Endothelial cell of umbilical vein (primary cell): ENCODE results near the gene LDLRAD4. TPM values are rescaled to one million over a fixed set of nuclear protein-coding genes. Genes with fewer than 3 reads are reported as not detected.

ENCODE experiments used
- BruUV-seq: library from RNA; stranded (reverse); fragments of 400-500 nt; replicated peaks from 2 replicates; lab custom pipeline; 2021; lab: Mats Ljungman, UMichigan
- CTCF ChIA-PET: fragments of 300-600, 350-600 bp; sonication (Branson Sonifier 250); formaldehyde crosslinking; loops from one replicate; lab custom pipeline; 2021; ENCODE audit warnings: antibody characterized with exemption, inconsistent platforms; lab: Charles Lee
- POLR2A ChIA-PET: fragments of 300-600, 350-600 bp; sonication (Branson Sonifier 250); formaldehyde crosslinking; loops from one replicate; lab custom pipeline; 2021; ENCODE audit warnings: antibody characterized with exemption, inconsistent platforms; lab: Charles Lee
- DNase-seq: peaks from one replicate; pipeline ENCODE4 v3.0.0-alpha.2; 2011; ENCODE audit warnings: low read depth, low spot score
- FAIRE-seq: peaks from 2 replicates; lab custom pipeline; 2011; peaks lifted over from hg19 to GRCh38; lab: Jason Lieb, UNC
- H2AFZ ChIP-seq: 2 replicates; pipeline ENCODE4 v1.6.0; 2012; ENCODE audit warnings: low read depth, low read length, control low read depth, inconsistent platforms
- H3K27ac ChIP-seq: 2 replicates; pipeline ENCODE4 v1.5.1; 2011; ENCODE audit warnings: low read depth, mild to moderate bottlenecking, control low read depth, low read length, moderate library complexity; ENCODE audit not compliant: insufficient read depth
- H3K27me3 ChIP-seq, 2 experiments: 2 replicates each; pipeline versions ENCODE4 v1.6.0 to v1.6.1; 2011; ENCODE audit warnings: low read length in 2 of 2, mixed read lengths in 1 of 2; ENCODE audit not compliant: control insufficient read depth in 2 of 2, insufficient read depth in 2 of 2
- H3K36me3 ChIP-seq, 2 experiments: 2 replicates in 1 of 2; 3 replicates in 1 of 2; pipeline ENCODE4 v1.5.1; 2011; ENCODE audit warnings: low read length in 2 of 2, mild to moderate bottlenecking in 1 of 2, moderate library complexity in 1 of 2; ENCODE audit not compliant: control insufficient read depth in 2 of 2, insufficient read depth in 2 of 2; ENCODE audit errors: extremely low read depth in 1 of 2
- H3K4me1 ChIP-seq: 3 replicates; pipeline ENCODE4 v1.5.1; 2011; ENCODE audit warnings: mild to moderate bottlenecking, low read length; ENCODE audit not compliant: control insufficient read depth, insufficient read depth; ENCODE audit errors: extremely low read depth
- H3K4me2 ChIP-seq: 2 replicates; pipeline ENCODE4 v1.6.1; 2011; ENCODE audit warnings: low read length, control low read depth, mixed read lengths; ENCODE audit not compliant: insufficient read depth
- H3K4me3 ChIP-seq, 3 experiments: fragments of 200-600 bp in 1 of 3; sonication (generic), shearing (Covaris generic) in 1 of 3; replicated peaks in 1 of 3; 2 replicates each; pipeline ENCODE4 v1.5.1; 2011 to 2016; ENCODE audit warnings: control low read depth in 3 of 3, low read length in 3 of 3, mild to moderate bottlenecking in 2 of 3, inconsistent platforms in 1 of 3, low read depth in 1 of 3, moderate library complexity in 1 of 3; ENCODE audit not compliant: insufficient read depth in 1 of 3
- H3K79me2 ChIP-seq: 2 replicates; pipeline ENCODE4 v1.6.0; 2012; ENCODE audit warnings: low read length, inconsistent platforms; ENCODE audit not compliant: control insufficient read depth, insufficient read depth
- H3K9ac ChIP-seq: replicated peaks from 2 replicates; pipeline ENCODE3; 2011; ENCODE audit warnings: low read length, control low read depth; ENCODE audit not compliant: insufficient read depth; ENCODE audit errors: extremely low read depth
- H3K9me1 ChIP-seq: replicated peaks from 3 replicates; pipeline ENCODE4 v1.6.0; 2011; ENCODE audit warnings: mild to moderate bottlenecking, low read length; ENCODE audit not compliant: control insufficient read depth, insufficient read depth; ENCODE audit errors: extremely low read depth
- H3K9me3 ChIP-seq: replicated peaks from 2 replicates; pipeline ENCODE4 v1.5.1; 2012; ENCODE audit warnings: low read length, inconsistent platforms; ENCODE audit not compliant: control insufficient read depth, insufficient read depth
- H4K20me1 ChIP-seq: replicated peaks from 2 replicates; pipeline ENCODE3; 2011; ENCODE audit warnings: mild to moderate bottlenecking, low read length; ENCODE audit not compliant: control insufficient read depth, insufficient read depth; ENCODE audit errors: extremely low read depth
- CTCF ChIP-seq, 2 donors: IDR thresholded peaks; 1 replicate in 1 of 2; 2 replicates in 1 of 2; pipeline ENCODE4 v1.5.1; 2011; ENCODE audit warnings: low read length in 2 of 2, mild to moderate bottlenecking in 2 of 2, moderate library complexity in 2 of 2, control low read depth in 1 of 2, inconsistent platforms in 1 of 2, low read depth in 1 of 2; ENCODE audit not compliant: insufficient read depth in 1 of 2; ENCODE audit errors: extremely low read depth in 1 of 2
- EZH2 ChIP-seq: IDR thresholded peaks from 2 replicates; pipeline ENCODE4 v1.6.1; 2012; ENCODE audit warnings: borderline replicate concordance, low read depth, mild to moderate bottlenecking, moderate library complexity, low read length, inconsistent platforms; ENCODE audit not compliant: severe bottlenecking
- FOS ChIP-seq: IDR thresholded peaks from 2 replicates; pipeline ENCODE4 v1.6.1; 2011; ENCODE audit warnings: mild to moderate bottlenecking, low read length, moderate library complexity, borderline replicate concordance; ENCODE audit not compliant: insufficient read depth
- GATA2 ChIP-seq: IDR thresholded peaks from 2 replicates; pipeline ENCODE4 v1.7.0; 2011; ENCODE audit warnings: low read depth, mild to moderate bottlenecking, moderate library complexity, mixed read lengths, low read length; ENCODE audit not compliant: insufficient read length, insufficient read depth
- JUN ChIP-seq: IDR thresholded peaks from 2 replicates; pipeline ENCODE4 v1.6.1; 2011; ENCODE audit warnings: borderline replicate concordance, low read depth; ENCODE audit not compliant: insufficient read length, insufficient read depth
- MYC ChIP-seq: IDR thresholded peaks from one replicate; pipeline ENCODE4 v1.6.1; 2011; ENCODE audit warnings: mild to moderate bottlenecking, low read depth, low read length
- POLR2A ChIP-seq: IDR thresholded peaks from 2 replicates; pipeline ENCODE4 v1.6.1; 2012; ENCODE audit warnings: low read depth, mild to moderate bottlenecking, control low read depth, low read length
- POLR2AphosphoS5 ChIP-seq: IDR thresholded peaks from 2 replicates; pipeline ENCODE4 v1.6.1; 2012; ENCODE audit warnings: low read depth, mild to moderate bottlenecking, control low read depth, low read length, moderate library complexity; ENCODE audit not compliant: insufficient read depth
- dilution Hi-C: fragments of 300-500 bp; cut with MboI; formaldehyde crosslinking; loops from one replicate; pipeline ENCODE4 v1.15.0; 2019; ENCODE audit warnings: low sequenced_read_pairs; ENCODE audit not compliant: extremely low pct_ligation_motif_present
- intact Hi-C: fragments of 100-400 bp; cut with micrococcal nuclease; formaldehyde crosslinking; loops from one replicate; pipeline ENCODE4 v1.10.0; 2022
- polyA plus RNA-seq, 4 experiments: library from polyadenylated mRNA; depleted of rRNA in 3 of 4; stranded (reverse) in 3 of 4; unstranded in 1 of 4; fragments of >200 nt; gene quantifications; 2 replicates each; pipeline versions ENCODE4 v1.2.1 to v1.2.3, GENCODE V29; 2011 to 2012; ENCODE audit warnings: missing spikeins in 1 of 4
- total RNA-seq: library from RNA; stranded (reverse); gene quantifications from 2 replicates; pipeline ENCODE4 v1.2.3, GENCODE V29; 2021
- TF ChIP-seq, protein P1 (sequence below): IDR thresholded peaks from 2 replicates; pipeline ENCODE4 v1.6.1; 2011; ENCODE audit not compliant: insufficient read depth, insufficient read length

Gene LDLRAD4
- total and polyA plus RNA-seq, 2 donors (not counting 3 experiments of a cell fraction or from before 2014, with no cell fraction given) = 5.2 to 6.5 TPM

DNA sequence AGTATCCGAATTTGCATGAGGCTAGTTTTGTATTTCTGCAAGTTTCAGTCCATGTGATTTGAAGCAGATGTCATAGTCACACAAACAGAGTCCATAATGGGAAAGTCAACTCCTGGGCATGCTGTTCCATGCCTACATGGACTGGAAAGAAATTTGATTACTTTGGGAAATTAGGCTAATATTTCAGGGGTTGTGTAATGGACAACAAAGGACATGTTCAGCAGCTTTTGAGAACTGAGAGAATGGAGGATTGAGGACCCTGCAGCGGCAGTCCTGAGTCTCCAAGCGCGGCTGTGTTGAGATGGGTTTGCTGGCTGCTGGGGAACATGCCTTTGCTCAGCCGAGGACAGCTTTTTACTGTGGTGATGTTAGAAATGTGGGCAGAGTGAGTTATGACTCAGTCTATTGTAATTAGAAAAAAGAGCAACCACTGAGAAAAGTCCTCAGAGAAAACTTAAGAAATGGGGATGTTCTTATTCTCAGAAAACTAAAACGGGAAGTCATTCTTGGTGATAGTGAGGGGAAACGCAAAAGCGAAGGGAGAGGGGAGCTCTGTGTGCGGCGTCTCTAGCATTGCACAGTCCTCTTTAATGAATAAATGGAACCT is 358.6 kb downstream of the LDLRAD4 start:
- ChIA-PET POLR2A (no interaction called here), CTCF (interaction anchor here (1.2 to 1.6 kb wide), 4 partner anchors 9 to 361 kb away, joined by 3 to 5 read pairs (median 4); no protein-coding TSS in a partner anchor)
- FAIRE-seq (no peak), DNase-seq (no peak)
- BruUV-seq = no TSS peak
- Histone ChIP-seq H3K9me1 (no peaks in the 10 kb centered on the region), H3K27me3 (peaks cover 0 to 4% of the 10 kb centered on the region in 2 experiments), H3K9me3 (no peaks in the 10 kb centered on the region), H4K20me1 (no peaks in the 10 kb centered on the region), H3K79me2 (no peaks in the 10 kb centered on the region), H3K9ac (no peak overlapping the region), H3K4me3 (no peak overlapping the region), H2AFZ (no peak overlapping the region), H3K36me3 (no peaks in the 10 kb centered on the region), H3K4me2 (no peak overlapping the region), H3K4me1 (no peaks in the 10 kb centered on the region), H3K27ac (no peak overlapping the region)
- dilution Hi-C loops = no loop called here
- no peak for TF ChIP-seq FOS
- intact Hi-C loops = no loop called here

- H3K79me2 ChIP-seq = no peaks in the 10 kb centered on the region
- TF ChIP-seq CTCF (IDR thresholded peaks at IDR 0.05; ENCODE audit: extremely low read depth in 1 of 2, insufficient read depth in 1 of 2, low read depth in 1 of 2, low read length in 2 of 2) (no peak), POLR2AphosphoS5 (no peak), GATA2 (no peak), POLR2A (no peak), FOS (no peak), JUN (no peak), EZH2 (no peak), MYC (no peak)
- TF ChIP-seq, protein P1, sequence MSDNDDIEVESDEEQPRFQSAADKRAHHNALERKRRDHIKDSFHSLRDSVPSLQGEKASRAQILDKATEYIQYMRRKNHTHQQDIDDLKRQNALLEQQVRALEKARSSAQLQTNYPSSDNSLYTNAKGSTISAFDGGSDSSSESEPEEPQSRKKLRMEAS = no peak
- H3K4me2 ChIP-seq = no peak overlapping the region
- no peaks in the 10 kb centered on the region for H3K9me1 ChIP-seq
- H3K27ac ChIP-seq = no peak overlapping the region
- DNase-seq = no peak
- BruUV-seq = no TSS peak
- H2AFZ ChIP-seq = no peak overlapping the region
- peaks cover 0 to 4% of the 10 kb centered on the region in 2 experiments for H3K27me3 ChIP-seq
- dilution Hi-C loops = no loop called here
- intact Hi-C loops = no loop called here
- H3K9ac ChIP-seq = no peak overlapping the region
- H3K36me3 ChIP-seq = no peaks in the 10 kb centered on the region
- POLR2A ChIA-PET = no interaction called here
- H3K4me1 ChIP-seq = no peaks in the 10 kb centered on the region
- FAIRE-seq = no peak
- H4K20me1 ChIP-seq = no peaks in the 10 kb centered on the region
- no peak overlapping the region for H3K4me3 ChIP-seq
- CTCF ChIA-PET = interaction anchor here (1.6 to 1.8 kb wide), 2 partner anchors 8 to 19 kb away, joined by 4 to 5 read pairs; no protein-coding TSS in a partner anchor
- no peaks in the 10 kb centered on the region for H3K9me3 ChIP-seq
These were observed 359.2 kb downstream of the LDLRAD4 start for GRCh38 chr18:13577781-13578180.
